Ovary (tissue), 9 donors: Measurements from ENCODE around the gene CFAP100. TPM values are rescaled to one million over a fixed set of nuclear protein-coding genes. Genes with fewer than 3 reads are reported as not detected.

Source experiments
- DNase-seq, 5 donors: peaks; one replicate each; pipeline ENCODE4 v3.0.0-alpha.2; 2019 to 2020
- H3K27ac ChIP-seq, 2 donors: fragments of 200-600 bp; one replicate each; pipeline versions ENCODE4 v1.5.1 to v1.8.0; 2019 to 2022
- H3K27me3 ChIP-seq: fragments of 200-600 bp; one replicate; pipeline ENCODE4 v1.8.0; 2022
- H3K36me3 ChIP-seq: fragments of 200-600 bp; sonication (generic); one replicate; pipeline ENCODE4 v1.5.1; 2019
- H3K4me1 ChIP-seq: one replicate; pipeline ENCODE4 v1.8.1; 2013; ENCODE audit warnings: mild to moderate bottlenecking, moderate library complexity; ENCODE audit not compliant: insufficient read depth
- H3K4me3 ChIP-seq: fragments of 200-600 bp; sonication (generic); one replicate; pipeline ENCODE4 v1.5.1; 2017
- H3K9me3 ChIP-seq, 2 donors: fragments of 200-600 bp in 1 of 2; sonication (generic) in 1 of 2; one replicate each; pipeline versions ENCODE4 v1.5.1 to v1.8.1; 2013 to 2019; ENCODE audit warnings: mild to moderate bottlenecking in 1 of 2, moderate library complexity in 1 of 2
- CTCF ChIP-seq, 3 donors: fragments of 450-650 bp in 2 of 3; fragments of 200-600 bp in 1 of 3; IDR thresholded peaks; one replicate each; pipeline versions ENCODE4 v1.5.1 to v1.8.0; 2016 to 2022; ENCODE audit warnings: antibody characterized with exemption in 3 of 3, mild to moderate bottlenecking in 1 of 3
- EP300 ChIP-seq: sonication (generic); formaldehyde crosslinking; IDR thresholded peaks from one replicate; pipeline ENCODE4 v1.6.1; 2017; ENCODE audit warnings: antibody characterized with exemption
- POLR2A ChIP-seq: fragments of 450-650 bp; IDR thresholded peaks from one replicate; pipeline ENCODE4 v1.6.1; 2017; ENCODE audit warnings: antibody characterized with exemption, mild to moderate bottlenecking, moderate library complexity
- WGBS, 3 donors: extraction: QIAGEN DNeasy Blood & Tissue Kit in 1 of 3; methylation state at CpG; one replicate each; pipeline versions ENCODE4 v1.1.5 to v1.1.7; 2013 to 2017; 5-methylcytosine and 5-hydroxymethylcytosine counted together
- intact Hi-C, 4 donors: fragments of 100-400 bp; cut with DNase I; formaldehyde crosslinking; loops; one replicate each; pipeline versions ENCODE4 v1.11.0 to v1.15.1; 2022 to 2023
- polyA plus RNA-seq, 2 donors: library from polyadenylated mRNA; stranded (reverse); fragments of 200-250 nt in 1 of 2; fragments of 350-450 nt in 1 of 2; fragmentation: Illumina TruSeq in 1 of 2; extraction: RNeasy Lipid Tissue Mini Kit (QIAGEN cat#74804) in 1 of 2; gene quantifications; one replicate each; pipeline ENCODE4 v1.2.3, GENCODE V29; 2013 to 2014
- total RNA-seq, 7 donors: library from RNA; depleted of rRNA in 2 of 7; stranded (reverse); fragments of >200 nt in 2 of 7; fragmentation: NEBNext Ultra II Directional in 3 of 7; extraction: Animal tissue kit (Norgen Biotek cat#: 25700) in 3 of 7; gene quantifications; one replicate each; pipeline versions ENCODE4 v1.1.0 to v1.2.4, GENCODE V29; 2016 to 2023
- donor health status: DM: no; HTN: no; CAD: no; lungs with moderate emphysema.
- donor health status: DM: no; HTN: no; CAD: no.
- donor health status: Bipolar disorder and iron deficiency.
- donor health status: DM: yes; HTN: yes; CAD: no.
- donor health status: DM: no; HTN: no; CAD: no.
- donor health status: DM: yes; HTN: yes; CAD: no.

The CFAP100 gene
- total and polyA plus RNA-seq, 9 donors = 0.06 to 21.3 (median 1.6) TPM; not detected in 3

- TF ChIP-seq EP300 = no peak
- no peak for TF ChIP-seq CTCF (IDR thresholded peaks at IDR 0.05)
- no peak for TF ChIP-seq POLR2A
- 55 to 63% (median 62%) methylated on average over 8 of the region's 8 CpGs for WGBS, 3 donors
- DNase-seq = peak in 1 of 5 donors; percentile 5
- Histone ChIP-seq H3K27ac (no peak overlapping the region), H3K27me3 (no peaks in the 10 kb centered on the region), H3K36me3 (no peaks in the 10 kb centered on the region), H3K4me3 (no peak overlapping the region), H3K4me1 (no peaks in the 10 kb centered on the region), H3K9me3 (no peaks in the 10 kb centered on the region)
- intact Hi-C loops = no loop called here
Observed at GRCh38 chr3:126401611-126402160, 7.0 kb downstream of the CFAP100 start.

GRCh38 chr3:126402178-126402577 is 7.5 kb downstream of the CFAP100 start:
- Histone ChIP-seq H3K4me3 (no peak overlapping the region), H3K27me3 (no peaks in the 10 kb centered on the region), H3K4me1 (no peaks in the 10 kb centered on the region), H3K9me3 (no peaks in the 10 kb centered on the region), H3K36me3 (no peaks in the 10 kb centered on the region), H3K27ac (no peak overlapping the region)
- 71 to 73% (median 71%) methylated on average over 6 of the region's 6 CpGs for WGBS, 3 donors
- TF ChIP-seq EP300 (no peak), CTCF (IDR thresholded peaks at IDR 0.05) (no peak), POLR2A (no peak)
- no peak for DNase-seq
- intact Hi-C loops = no loop called here

GRCh38 chr3:126402666-126403302 is 8.1 kb downstream of the CFAP100 start:
- DNase-seq = no peak
- 81 to 82% (median 81%) methylated on average over 12 of the region's 12 CpGs for WGBS, 3 donors
- H3K9me3 ChIP-seq = no peaks in the 10 kb centered on the region
- TF ChIP-seq EP300 (no peak), POLR2A (no peak), CTCF (IDR thresholded peaks at IDR 0.05) (no peak)
- H3K4me1 ChIP-seq = no peaks in the 10 kb centered on the region
- intact Hi-C loops = no loop called here
- H3K36me3 ChIP-seq = no peaks in the 10 kb centered on the region
- H3K27me3 ChIP-seq = no peaks in the 10 kb centered on the region
- H3K27ac ChIP-seq = no peak overlapping the region
- H3K4me3 ChIP-seq = no peak overlapping the region

GRCh38 chr3:126406389-126407296 is 11.9 kb downstream of the CFAP100 start:
- intact Hi-C loops = no loop called here

More at GRCh38 chr3:126406389-126407296, 11.9 kb downstream of the CFAP100 start:
- Histone ChIP-seq H3K9me3 (no peaks in the 10 kb centered on the region), H3K27me3 (no peaks in the 10 kb centered on the region), H3K4me1 (no peaks in the 10 kb centered on the region), H3K36me3 (no peaks in the 10 kb centered on the region), H3K27ac (no peak overlapping the region), H3K4me3 (no peak overlapping the region)
- no peak for DNase-seq
- 80 to 83% (median 81%) methylated on average over 14 to 15 of the region's 15 CpGs for WGBS, 3 donors
- no peak for TF ChIP-seq CTCF (IDR thresholded peaks at IDR 0.05)
- no peak for TF ChIP-seq EP300
- no peak for TF ChIP-seq POLR2A
